Forelimb muscle (tissue), 1 donor: ENCODE results near the gene NPC1L1. TPM values are rescaled to one million over a fixed set of nuclear protein-coding genes. Genes with fewer than 3 reads are reported as not detected.

Source experiments
- DNase-seq: peaks from one replicate; pipeline ENCODE4 v3.0.0-alpha.2; 2013; ENCODE audit warnings: low read depth
- polyA plus RNA-seq: library from polyadenylated mRNA; unstranded; fragments of 120-200 nt; gene quantifications from one replicate; pipeline ENCODE4 v1.2.1, GENCODE V29; 2013; ENCODE audit not compliant: insufficient read length

Gene NPC1L1
- polyA plus RNA-seq, 1 donor, result 0.04 TPM

- no peak for DNase-seq
Measured at GRCh38 chr7:44538093-44538797, 2.9 kb downstream of the NPC1L1 start.

- no peak for DNase-seq
Measured at GRCh38 chr7:44537442-44537841, 3.7 kb downstream of the NPC1L1 start.

- DNase-seq, result no peak
Measured at GRCh38 chr7:44536090-44536489, 5.0 kb downstream of the NPC1L1 start.

GRCh38 chr7:44535348-44536064 lies 5.6 kb downstream of the NPC1L1 start:
- DNase-seq, result no peak

DNA sequence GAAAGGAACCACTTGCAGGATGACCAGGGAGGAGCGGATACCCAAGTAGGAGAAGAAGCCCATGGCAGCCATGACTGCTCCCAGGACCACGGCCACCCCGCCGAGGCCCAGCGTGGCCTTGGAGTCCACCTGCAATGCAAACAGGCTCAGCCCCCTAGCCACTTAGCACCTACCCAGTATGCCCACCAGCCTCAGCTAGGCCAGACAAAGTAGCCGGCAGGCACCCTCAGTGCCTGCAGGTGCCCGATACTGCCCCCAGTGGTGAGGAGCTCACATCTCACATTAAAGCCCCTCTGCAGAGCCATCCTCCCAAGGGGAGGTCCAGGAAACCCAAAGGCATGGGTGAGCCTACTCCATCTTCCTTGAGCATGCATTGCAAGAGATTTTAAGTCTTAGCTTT lies 6.6 kb downstream of the NPC1L1 start:
- DNase-seq, result no peak

GRCh38 chr7:44534087-44534486 lies 7.0 kb downstream of the NPC1L1 start:
- DNase-seq, result no peak

DNA sequence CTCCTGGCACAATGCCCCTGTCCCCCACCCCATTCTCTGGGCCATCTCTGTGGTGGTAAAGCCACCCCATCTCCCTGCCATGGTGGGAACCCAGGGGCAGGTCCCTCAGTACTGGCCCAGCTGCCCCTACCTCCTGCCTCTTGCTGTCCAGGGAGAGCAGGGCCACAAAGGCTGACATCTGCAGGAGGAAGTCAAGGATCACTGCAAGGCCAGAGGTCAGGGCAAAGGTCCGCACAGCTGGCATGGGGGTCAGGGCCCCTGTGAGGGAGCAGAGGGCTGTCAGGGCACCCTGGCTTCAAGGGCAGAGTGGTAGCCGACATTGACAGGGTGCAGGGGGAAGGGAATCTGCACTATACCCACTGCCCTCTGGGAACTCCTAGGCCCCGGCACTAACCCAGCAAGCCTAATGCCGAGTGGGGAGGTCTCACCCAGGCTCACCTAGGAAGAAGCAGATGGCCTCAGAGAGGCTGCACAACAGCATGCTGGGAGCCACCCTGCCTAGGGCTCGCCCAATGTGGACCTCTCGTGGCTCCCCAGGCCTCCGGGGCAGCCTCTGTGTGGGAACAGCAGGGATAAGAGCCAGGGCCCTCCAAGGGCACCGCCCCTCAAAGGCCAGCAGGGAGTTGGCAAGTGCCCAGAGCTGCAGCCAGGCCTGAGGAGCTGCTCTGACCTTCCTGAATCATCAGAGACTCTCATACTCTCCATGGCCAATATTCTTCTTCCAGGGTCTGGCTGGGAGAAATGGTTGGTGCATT lies 7.7 kb downstream of the NPC1L1 start:
- DNase-seq, result no peak

- DNase-seq, result no peak
Measured at GRCh38 chr7:44531421-44532380, 9.4 kb downstream of the NPC1L1 start.

DNA sequence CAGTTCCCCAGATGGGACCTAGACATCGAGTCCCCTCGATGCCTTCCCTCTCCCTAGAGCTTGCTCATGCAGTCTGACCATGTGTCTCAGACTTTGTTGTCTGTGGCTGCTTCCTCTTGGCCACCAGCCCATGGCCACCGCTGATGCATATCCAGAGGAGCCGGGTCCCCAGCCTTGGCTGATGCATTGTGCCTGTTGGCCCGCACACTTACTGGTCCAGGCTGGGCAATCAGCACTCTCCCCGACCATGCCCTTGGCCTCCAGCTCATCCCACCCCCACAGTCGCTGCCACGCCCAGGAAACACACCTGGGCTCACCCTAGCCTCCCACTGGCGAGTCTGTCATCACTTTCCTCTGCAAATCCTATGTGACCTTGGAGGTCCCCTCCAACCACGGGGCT lies 10.1 kb downstream of the NPC1L1 start:
- DNase-seq, result no peak

GRCh38 chr7:44524811-44525388 lies 16.2 kb downstream of the NPC1L1 start:
- DNase-seq, result no peak

DNA sequence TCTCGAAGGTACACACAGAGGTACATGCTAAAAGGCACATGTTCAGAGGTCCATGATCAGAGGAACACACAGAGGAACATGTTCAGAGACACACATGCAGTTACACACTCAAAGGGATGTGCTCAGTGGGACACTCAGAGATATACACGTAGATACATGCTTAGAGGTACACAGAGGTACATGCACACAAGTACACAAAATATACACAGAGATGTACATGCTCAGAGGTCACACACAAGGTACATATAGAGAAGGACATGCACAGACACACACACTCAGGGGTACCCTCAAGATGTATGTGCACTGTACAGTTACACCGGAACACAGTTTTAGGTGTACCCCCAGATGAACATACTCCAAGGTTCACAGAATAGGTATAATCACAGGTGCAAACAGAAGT lies 18.8 kb downstream of the NPC1L1 start:
- DNase-seq, result no peak

DNA sequence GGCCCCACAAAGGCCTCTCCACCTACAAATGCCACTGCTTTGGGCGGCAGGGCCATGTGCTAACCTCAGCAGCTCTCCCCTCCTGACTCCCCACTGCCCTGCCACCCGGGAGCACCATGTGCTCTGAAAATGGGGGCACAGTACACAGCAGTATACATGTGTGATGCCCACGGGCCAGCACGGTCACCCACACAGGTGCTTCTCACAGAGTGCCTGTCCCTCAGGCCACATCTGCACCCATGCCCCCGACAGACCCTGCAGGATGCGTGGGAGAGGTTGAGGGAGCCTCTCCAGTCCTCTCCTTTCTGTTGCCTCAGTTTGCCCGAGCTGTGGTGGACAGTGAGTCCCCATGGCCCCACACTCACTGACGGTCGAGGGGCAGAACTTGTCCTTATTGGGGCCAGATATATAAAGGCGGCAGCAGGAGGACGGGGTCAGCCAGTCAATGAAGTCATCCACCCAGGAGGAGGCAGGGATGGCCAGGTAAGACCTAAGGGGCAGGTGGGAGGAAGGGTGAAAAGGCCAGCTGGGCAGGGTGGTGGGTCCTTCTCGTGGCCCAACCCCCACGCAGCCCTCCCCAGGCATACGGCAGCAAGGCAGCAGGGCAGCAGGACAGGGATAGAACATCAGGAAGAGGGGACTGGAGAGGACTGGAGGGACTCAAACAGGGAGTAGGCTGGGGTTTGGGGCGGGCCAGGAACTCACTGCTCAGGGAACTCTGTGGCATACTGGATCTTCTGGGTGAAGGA lies 19.6 kb downstream of the NPC1L1 start:
- DNase-seq, result no peak

DNA sequence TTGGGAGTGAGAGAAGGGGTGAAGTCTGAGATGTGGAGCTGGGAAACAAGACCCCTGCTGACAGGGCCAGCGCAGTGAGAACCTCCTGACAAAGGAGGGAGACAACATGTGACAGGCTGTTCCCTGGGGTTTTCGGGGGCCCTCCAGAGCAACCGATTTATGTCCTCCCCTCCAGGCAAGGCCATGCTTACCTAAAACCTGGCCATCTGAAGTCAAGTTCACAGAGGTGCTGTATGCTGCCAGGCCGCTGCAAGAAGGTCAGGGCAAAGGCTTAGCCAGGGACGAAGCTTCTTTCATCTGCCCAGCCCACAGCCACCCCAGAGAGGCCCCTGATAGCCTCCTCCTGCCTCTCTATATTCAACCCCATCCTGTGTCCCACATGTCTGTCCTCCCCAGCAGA lies 20.6 kb downstream of the NPC1L1 start:
- no peak for DNase-seq

DNA sequence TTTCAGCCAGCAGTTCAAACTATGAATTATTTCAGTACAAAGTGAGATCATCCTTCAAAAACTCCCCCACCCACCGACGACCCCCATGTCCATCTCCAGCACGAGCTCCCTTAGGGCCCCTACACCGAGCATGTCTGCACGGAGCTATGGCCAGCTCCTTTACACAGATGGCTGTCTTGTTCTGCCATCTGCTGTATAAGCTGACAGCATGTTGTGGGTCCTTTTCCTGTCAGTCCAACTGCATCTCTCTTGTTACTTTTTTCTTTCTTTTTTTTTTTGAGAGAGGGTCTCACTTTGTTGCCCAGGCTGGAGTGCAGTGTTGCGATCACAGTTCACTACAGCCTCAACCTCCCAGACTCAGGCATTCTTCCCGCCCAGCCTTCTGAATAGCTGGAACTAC lies 21.6 kb downstream of the NPC1L1 start:
- DNase-seq, result no peak

DNA sequence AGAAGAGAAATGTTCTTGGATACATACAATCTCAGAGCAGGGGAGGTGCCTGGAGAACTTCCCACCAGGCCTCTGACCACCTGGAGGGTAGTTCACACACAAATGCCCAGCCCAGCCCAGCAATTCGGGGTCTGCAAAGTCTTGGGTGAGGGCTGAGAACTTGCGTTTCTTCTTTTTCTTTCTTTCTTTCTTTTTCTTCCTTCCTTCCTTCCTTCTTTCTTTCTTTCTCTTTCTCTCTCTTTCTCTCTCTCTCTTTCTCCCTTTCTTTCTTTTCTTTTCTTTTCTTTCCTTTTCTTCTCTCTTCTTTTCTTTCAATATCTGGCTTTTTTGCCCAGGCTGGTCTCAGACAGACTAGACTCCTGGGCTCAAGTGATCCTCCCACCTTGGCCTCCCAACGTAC lies 22.4 kb downstream of the NPC1L1 start:
- DNase-seq, result no peak

DNA sequence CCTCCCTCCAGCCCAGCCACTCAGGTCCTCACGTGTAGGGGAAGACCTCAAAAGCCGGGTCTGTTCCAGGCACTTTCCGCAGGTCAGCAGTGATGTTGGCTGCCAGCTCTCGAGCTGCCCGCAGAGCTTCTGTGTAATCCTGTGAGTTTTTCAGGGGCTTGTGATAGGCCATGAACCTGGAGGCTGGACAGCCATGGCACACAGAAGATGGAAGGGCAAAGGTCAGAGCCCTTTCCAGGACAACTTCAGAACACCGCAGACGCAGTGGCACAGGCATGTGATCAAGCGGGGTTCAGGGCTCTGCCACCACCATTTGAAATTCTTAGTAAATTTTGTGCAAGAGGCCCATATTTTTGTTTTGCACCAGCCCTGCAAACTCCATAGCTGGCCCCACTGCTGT lies 24.0 kb downstream of the NPC1L1 start:
- no peak for DNase-seq

GRCh38 chr7:44515590-44516268 lies 25.4 kb downstream of the NPC1L1 start:
- DNase-seq, result no peak

- no peak for DNase-seq
Measured at GRCh38 chr7:44512736-44513135, 28.4 kb downstream of the NPC1L1 start.

DNA sequence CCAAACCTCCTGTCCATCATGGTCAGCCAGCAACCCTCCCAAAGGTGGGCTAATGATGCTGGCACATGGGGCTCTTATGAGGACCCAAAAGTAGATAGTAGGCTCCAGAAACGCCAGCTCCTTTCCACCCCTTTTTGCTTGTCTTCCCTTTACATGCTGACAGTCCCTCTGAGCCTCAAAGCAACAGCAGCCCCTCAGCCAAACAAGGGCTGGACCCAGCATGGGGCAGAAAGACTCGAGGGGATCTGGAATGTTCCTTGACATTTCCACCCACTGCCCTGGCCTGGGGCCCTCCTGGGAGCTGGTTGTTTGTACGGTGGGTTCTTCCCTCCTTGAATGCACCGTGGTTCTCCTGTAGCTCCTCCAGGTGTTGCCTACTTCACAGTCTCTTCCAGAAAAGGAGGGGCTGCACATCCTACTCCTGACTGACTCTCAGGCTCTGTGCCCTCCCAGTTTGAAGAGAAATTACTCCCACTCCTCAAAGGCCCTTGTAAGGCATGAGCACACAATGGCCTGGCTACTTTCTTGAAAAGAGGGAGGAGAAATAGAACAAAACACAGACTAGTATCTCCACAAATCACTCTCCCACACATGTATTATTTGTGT lies 29.2 kb downstream of the NPC1L1 start:
- no peak for DNase-seq
